SK-N-SH treated with all-trans-retinoic acid at 6 μM for 48 hours (cell line): ENCODE data around the gene MS4A10.

ENCODE experiments used
- ARNTL ChIP-seq: fragments of 450-650 bp; formaldehyde crosslinking; IDR thresholded peaks from 2 replicates; pipeline ENCODE4 v1.5.0; 2020; ENCODE audit warnings: low read depth, mild to moderate bottlenecking, moderate library complexity, borderline replicate concordance
- CSRNP3 ChIP-seq: fragments of 250-450 bp; sonication (Bioruptor Pico); IDR thresholded peaks from 2 replicates; pipeline ENCODE4 v1.5.1; 2021; ENCODE audit warnings: mild to moderate bottlenecking, moderate library complexity
- PATZ1 ChIP-seq: fragments of 250-450 bp; sonication (Bioruptor Pico); IDR thresholded peaks from 2 replicates; pipeline ENCODE4 v1.8.0; 2020; ENCODE audit warnings: mild to moderate bottlenecking, moderate library complexity, borderline replicate concordance
- PPARA ChIP-seq: fragments of 250-450 bp; sonication (Bioruptor Pico); IDR thresholded peaks from 2 replicates; pipeline ENCODE4 v1.5.0; 2020; ENCODE audit warnings: mild to moderate bottlenecking, borderline replicate concordance
- TCF4 ChIP-seq: fragments of 250-450 bp; sonication (Bioruptor Pico); IDR thresholded peaks from 2 replicates; pipeline ENCODE4 v1.8.0; 2021; ENCODE audit warnings: mild to moderate bottlenecking, moderate library complexity, borderline replicate concordance
- TOX ChIP-seq: fragments of 250-450 bp; sonication (Bioruptor Pico); IDR thresholded peaks from 2 replicates; pipeline ENCODE4 v1.8.0; 2021; ENCODE audit warnings: mild to moderate bottlenecking, moderate library complexity, borderline replicate concordance
- ZFP3 ChIP-seq: fragments of 250-450 bp; sonication (Bioruptor Pico); IDR thresholded peaks from 2 replicates; pipeline ENCODE4 v1.5.0; 2020; ENCODE audit warnings: mild to moderate bottlenecking, moderate library complexity
- ZNF565 ChIP-seq: fragments of 450-650 bp; formaldehyde crosslinking; conservative IDR thresholded peaks from 2 replicates; pipeline ENCODE4 v1.5.0; 2020; ENCODE audit warnings: low read depth, mild to moderate bottlenecking, moderate library complexity
- TF ChIP-seq, protein P1 (sequence below): fragments of 250-450 bp; sonication (Bioruptor Pico); IDR thresholded peaks from 2 replicates; pipeline ENCODE4 v1.5.1; 2020; ENCODE audit warnings: low read depth, mild to moderate bottlenecking, moderate library complexity

DNA sequence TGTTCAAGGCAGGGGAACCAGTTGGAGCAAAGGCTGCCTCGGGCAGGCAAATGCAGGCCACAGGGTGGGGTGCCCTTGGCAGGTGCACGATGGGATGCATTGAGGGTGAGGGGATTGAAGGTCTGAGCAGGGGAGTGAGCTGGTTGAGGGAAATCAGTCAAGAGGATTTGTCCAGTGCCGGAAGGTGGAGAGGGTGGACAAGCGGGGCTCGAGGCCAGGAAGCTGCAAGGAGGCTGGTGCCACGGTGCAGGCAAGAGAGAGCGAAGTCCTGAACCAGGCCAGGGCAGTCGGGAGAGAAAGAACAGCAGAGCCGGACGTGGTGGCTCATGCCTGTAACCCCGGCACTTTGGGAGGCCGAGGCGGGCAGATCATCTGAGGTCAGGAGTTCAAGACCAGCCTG, 10.4 kb upstream of the MS4A10 start:
- no peak for TF ChIP-seq ZNF565 (CRISPR knock-in tag)
- TF ChIP-seq, protein P1, sequence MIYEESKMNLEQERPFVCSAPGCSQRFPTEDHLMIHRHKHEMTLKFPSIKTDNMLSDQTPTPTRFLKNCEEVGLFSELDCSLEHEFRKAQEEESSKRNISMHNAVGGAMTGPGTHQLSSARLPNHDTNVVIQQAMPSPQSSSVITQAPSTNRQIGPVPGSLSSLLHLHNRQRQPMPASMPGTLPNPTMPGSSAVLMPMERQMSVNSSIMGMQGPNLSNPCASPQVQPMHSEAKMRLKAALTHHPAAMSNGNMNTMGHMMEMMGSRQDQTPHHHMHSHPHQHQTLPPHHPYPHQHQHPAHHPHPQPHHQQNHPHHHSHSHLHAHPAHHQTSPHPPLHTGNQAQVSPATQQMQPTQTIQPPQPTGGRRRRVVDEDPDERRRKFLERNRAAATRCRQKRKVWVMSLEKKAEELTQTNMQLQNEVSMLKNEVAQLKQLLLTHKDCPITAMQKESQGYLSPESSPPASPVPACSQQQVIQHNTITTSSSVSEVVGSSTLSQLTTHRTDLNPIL (CRISPR knock-in tag) = no peak
- no peak for TF ChIP-seq ARNTL
- no peak for TF ChIP-seq TCF4 (CRISPR knock-in tag)
- no peak for TF ChIP-seq PPARA
- no peak for TF ChIP-seq CSRNP3
- no peak for TF ChIP-seq PATZ1
- no peak for TF ChIP-seq TOX (CRISPR knock-in tag)
- TF ChIP-seq ZFP3 = no peak
